ENCODE results near the gene STKLD1. TPM values are rescaled to one million over a fixed set of nuclear protein-coding genes. Genes with fewer than 3 reads are reported as not detected.

Gene STKLD1
- total RNA-seq, 4 donors from 2014 or later: not detected

- DNase-seq (ENCODE audit: low spot score) (no peak), ATAC-seq (ENCODE audit: low FRiP score) (no peak)
- TF ChIP-seq, protein P1, sequence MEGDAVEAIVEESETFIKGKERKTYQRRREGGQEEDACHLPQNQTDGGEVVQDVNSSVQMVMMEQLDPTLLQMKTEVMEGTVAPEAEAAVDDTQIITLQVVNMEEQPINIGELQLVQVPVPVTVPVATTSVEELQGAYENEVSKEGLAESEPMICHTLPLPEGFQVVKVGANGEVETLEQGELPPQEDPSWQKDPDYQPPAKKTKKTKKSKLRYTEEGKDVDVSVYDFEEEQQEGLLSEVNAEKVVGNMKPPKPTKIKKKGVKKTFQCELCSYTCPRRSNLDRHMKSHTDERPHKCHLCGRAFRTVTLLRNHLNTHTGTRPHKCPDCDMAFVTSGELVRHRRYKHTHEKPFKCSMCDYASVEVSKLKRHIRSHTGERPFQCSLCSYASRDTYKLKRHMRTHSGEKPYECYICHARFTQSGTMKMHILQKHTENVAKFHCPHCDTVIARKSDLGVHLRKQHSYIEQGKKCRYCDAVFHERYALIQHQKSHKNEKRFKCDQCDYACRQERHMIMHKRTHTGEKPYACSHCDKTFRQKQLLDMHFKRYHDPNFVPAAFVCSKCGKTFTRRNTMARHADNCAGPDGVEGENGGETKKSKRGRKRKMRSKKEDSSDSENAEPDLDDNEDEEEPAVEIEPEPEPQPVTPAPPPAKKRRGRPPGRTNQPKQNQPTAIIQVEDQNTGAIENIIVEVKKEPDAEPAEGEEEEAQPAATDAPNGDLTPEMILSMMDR (IDR thresholded peaks at IDR 0.05): no peak
Observed at GRCh38 chr9:133403766-133404453, 27.7 kb downstream of the STKLD1 start.

GRCh38 chr9:133404454-133405002 is 28.4 kb downstream of the STKLD1 start:
- TF ChIP-seq, protein P1 (IDR thresholded peaks at IDR 0.05): no peak
- no peak for ATAC-seq (ENCODE audit: low FRiP score)
- no peak for DNase-seq (ENCODE audit: low spot score)

DNA sequence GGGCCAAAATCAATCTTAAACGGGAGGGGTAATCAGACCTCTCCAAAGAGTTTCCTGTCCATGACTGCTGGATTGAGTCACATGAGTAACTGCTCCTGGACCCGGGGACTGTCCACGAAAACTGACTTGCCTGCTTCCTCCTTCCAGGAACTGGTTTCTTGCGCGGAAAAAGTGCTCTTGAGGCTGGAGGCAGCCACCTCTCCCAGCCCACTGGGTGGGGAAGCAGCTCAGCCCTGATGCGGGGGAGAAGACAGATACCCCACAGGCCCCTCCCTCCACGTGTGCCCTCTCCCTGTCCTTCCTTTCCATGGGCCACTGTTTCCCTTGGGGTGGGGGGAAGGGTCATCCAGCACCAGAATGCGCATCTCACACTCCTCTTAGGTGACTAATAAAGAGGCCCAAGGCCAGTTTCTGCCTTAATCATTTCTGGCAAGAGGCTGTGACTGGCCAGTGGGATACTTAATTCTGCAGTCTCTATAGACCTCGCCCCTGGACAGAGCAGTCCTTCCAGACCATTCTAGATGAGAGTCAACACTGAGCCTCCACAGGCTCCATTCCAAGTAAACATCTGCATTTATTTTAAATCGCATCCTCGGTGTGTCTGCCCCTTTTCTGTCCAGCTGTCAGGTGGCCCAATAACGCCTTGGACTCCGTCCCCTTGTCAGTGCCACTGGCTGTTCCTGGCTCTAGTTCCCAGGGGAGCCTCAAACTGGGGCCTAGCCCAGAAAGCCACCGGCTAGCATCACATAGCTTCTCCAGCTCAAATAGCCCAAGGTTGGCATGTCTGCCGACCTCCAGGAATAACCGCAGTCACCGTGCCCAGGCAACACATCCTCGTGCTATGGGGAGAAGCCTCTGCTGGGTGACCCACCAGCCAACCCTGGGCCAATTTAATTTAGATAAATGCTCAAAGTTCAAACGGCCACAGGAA is 29.6 kb downstream of the STKLD1 start:
- peak; percentile 26 for ATAC-seq (ENCODE audit: low FRiP score)
- TF ChIP-seq, protein P1 (IDR thresholded peaks at IDR 0.05): no peak
- no peak for DNase-seq (ENCODE audit: low spot score)

DNA sequence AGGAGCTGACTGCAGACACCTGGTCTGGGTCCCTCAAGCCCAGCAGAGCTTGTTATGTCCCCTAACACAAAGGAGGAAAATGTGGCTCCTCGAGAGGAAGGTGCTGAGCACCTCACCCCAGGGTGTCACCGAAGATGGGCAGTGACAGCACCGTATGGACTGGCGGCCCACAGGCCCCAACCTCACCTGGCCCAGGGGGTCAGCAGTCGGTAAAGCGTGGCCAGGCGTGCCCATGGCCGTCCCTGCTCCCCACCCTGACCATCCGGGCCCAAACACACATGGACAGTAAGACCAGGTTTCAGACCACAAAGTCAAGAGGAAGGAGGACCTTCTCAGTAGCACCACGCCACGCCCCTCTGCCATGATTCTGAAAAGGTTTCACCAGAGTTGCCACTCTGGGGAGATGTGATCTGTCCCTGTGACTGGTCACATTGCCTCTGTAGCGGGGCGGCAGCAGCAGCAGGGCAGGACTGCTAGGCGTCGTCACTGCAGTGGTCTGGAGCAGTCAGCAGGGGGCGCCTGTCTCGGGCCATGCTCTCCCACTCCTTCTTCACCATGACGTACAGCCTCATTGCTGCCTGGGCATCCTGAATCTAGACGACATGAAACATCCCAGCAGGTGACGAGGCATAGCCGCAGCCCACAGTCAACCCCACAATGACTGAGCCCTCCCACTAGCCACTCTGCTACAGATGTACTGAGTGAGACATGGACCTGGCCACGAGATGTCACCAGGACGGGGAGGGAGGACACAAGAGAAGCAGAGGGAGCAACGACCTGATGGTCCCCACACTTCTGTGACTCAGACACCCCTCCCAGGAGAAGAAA is 30.5 kb downstream of the STKLD1 start:
- ATAC-seq (ENCODE audit: low FRiP score): peak; percentile 74
- TF ChIP-seq, protein P1 (IDR thresholded peaks at IDR 0.05): peak in 2 of 3 donors; percentile 5 to 84
- DNase-seq (ENCODE audit: low spot score): peak; percentile 58

- ATAC-seq (ENCODE audit: low FRiP score) (no peak), DNase-seq (ENCODE audit: low spot score) (no peak)
- TF ChIP-seq, protein P1 (IDR thresholded peaks at IDR 0.05): no peak
Observed at GRCh38 chr9:133408042-133408441, 31.9 kb downstream of the STKLD1 start.

DNA sequence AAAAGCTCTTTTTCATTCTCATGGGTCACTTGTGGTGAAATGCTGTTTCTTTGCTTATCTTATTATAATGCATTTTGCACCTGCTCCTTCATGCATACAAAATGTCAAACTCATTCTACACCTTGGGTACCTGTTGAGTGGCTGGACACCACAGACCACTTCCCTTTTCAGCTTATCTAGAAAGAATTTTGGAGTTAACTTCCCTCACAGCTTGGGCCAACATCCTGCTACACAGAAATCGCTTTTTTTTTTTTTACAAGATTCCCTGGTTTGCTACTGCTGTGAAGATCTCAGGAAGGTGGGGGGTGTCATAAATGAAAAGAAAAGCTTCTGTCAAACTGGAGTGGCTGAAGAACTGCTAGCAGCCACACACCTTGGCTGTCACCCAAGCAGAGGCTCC is 39.0 kb downstream of the STKLD1 start:
- ATAC-seq (ENCODE audit: low FRiP score) (no peak), DNase-seq (ENCODE audit: low spot score) (no peak)
- TF ChIP-seq, protein P1 (IDR thresholded peaks at IDR 0.05): no peak
